HAP-1 (cell line): ENCODE measurements around the gene NLGN1.

ENCODE experiments used
- DNase-seq, 2 experiments: peaks; one replicate each; pipeline ENCODE4 v3.0.0-alpha.2; 2016 to 2020; ENCODE audit warnings: low spot score in 2 of 2
- H3K27me3 ChIP-seq: fragments of 250-450 bp; sonication (Bioruptor Pico); 2 replicates; pipeline ENCODE4 v1.5.1; 2020; ENCODE audit warnings: low read depth, mild to moderate bottlenecking, moderate library complexity
- H3K36me3 ChIP-seq: fragments of 250-450 bp; sonication (Bioruptor Pico); replicated peaks from 2 replicates; pipeline ENCODE4 v1.5.1; 2020; ENCODE audit warnings: mild to moderate bottlenecking
- H3K4me1 ChIP-seq: fragments of 250-450 bp; sonication (Bioruptor Pico); 2 replicates; pipeline ENCODE4 v1.5.1; 2020; ENCODE audit warnings: mild to moderate bottlenecking
- H3K4me3 ChIP-seq: fragments of 250-450 bp; sonication (Bioruptor Pico); 2 replicates; pipeline ENCODE4 v1.5.1; 2020; ENCODE audit warnings: mild to moderate bottlenecking, moderate library complexity
- H3K9me3 ChIP-seq: fragments of 250-450 bp; sonication (Bioruptor Pico); 2 replicates; pipeline ENCODE4 v1.5.1; 2020; ENCODE audit warnings: mild to moderate bottlenecking, moderate library complexity
- in situ Hi-C: fragments of 300-500 bp; cut with MboI; formaldehyde crosslinking; loops from 3 replicates; pipeline ENCODE4 v1.14.3; 2020; ENCODE audit warnings: low sequenced_read_pairs, inconsistent platforms, mixed read lengths

Gene NLGN1

GRCh38 chr3:174310475-174310983, 913.0 kb downstream of the NLGN1 start:
- no peaks in the 10 kb centered on the region for H3K27me3 ChIP-seq
- H3K4me3 ChIP-seq, result no peak overlapping the region
- no peaks in the 10 kb centered on the region for H3K4me1 ChIP-seq
- no peaks in the 10 kb centered on the region for H3K36me3 ChIP-seq
- DNase-seq, result no peak
- in situ Hi-C loops, result no loop called here
- no peaks in the 10 kb centered on the region for H3K9me3 ChIP-seq

- no peak for DNase-seq
- in situ Hi-C loops, result no loop called here
- H3K4me1 ChIP-seq, result peaks cover 12% of the 10 kb centered on the region
Observed at GRCh38 chr3:174315225-174315624, 917.7 kb downstream of the NLGN1 start.

GRCh38 chr3:174317005-174317404, 919.5 kb downstream of the NLGN1 start:
- H3K4me1 ChIP-seq, result peaks cover 12% of the 10 kb centered on the region
- no peaks in the 10 kb centered on the region; the same call in 1 of the 2 replicates for H3K9me3 ChIP-seq
- no peaks in the 10 kb centered on the region for H3K36me3 ChIP-seq
- H3K4me3 ChIP-seq, result no peak overlapping the region
- no peaks in the 10 kb centered on the region for H3K27me3 ChIP-seq
- in situ Hi-C loops, result no loop called here
- no peak for DNase-seq

More at GRCh38 chr3:174315225-174315624, 917.7 kb downstream of the NLGN1 start:
- H3K36me3 ChIP-seq, result no peaks in the 10 kb centered on the region
- no peaks in the 10 kb centered on the region for H3K9me3 ChIP-seq
- no peak overlapping the region for H3K4me3 ChIP-seq
- no peaks in the 10 kb centered on the region for H3K27me3 ChIP-seq

GRCh38 chr3:174318181-174318580, 920.6 kb downstream of the NLGN1 start:
- Histone ChIP-seq H3K9me3 (no peaks in the 10 kb centered on the region; the same call in 1 of the 2 replicates), H3K27me3 (no peaks in the 10 kb centered on the region), H3K4me1 (peaks cover 12% of the 10 kb centered on the region), H3K36me3 (no peaks in the 10 kb centered on the region), H3K4me3 (no peak overlapping the region)
- no peak for DNase-seq
- in situ Hi-C loops, result no loop called here

GRCh38 chr3:174321548-174321947, 924.0 kb downstream of the NLGN1 start:
- Histone ChIP-seq H3K36me3 (no peaks in the 10 kb centered on the region), H3K4me1 (peaks cover 12% of the 10 kb centered on the region), H3K27me3 (no peaks in the 10 kb centered on the region), H3K9me3 (no peaks in the 10 kb centered on the region; the same call in 1 of the 2 replicates), H3K4me3 (no peak overlapping the region)
- in situ Hi-C loops, result no loop called here
- DNase-seq, result no peak

GRCh38 chr3:174322789-174323188, 925.2 kb downstream of the NLGN1 start:
- Histone ChIP-seq H3K27me3 (no peaks in the 10 kb centered on the region), H3K9me3 (no peaks in the 10 kb centered on the region; the same call in 1 of the 2 replicates), H3K36me3 (no peaks in the 10 kb centered on the region), H3K4me3 (no peak overlapping the region), H3K4me1 (peaks cover 12% of the 10 kb centered on the region)
- DNase-seq, result no peak
- in situ Hi-C loops, result no loop called here

- Histone ChIP-seq H3K9me3 (no peaks in the 10 kb centered on the region; the same call in 1 of the 2 replicates), H3K4me3 (no peak overlapping the region), H3K36me3 (no peaks in the 10 kb centered on the region), H3K27me3 (no peaks in the 10 kb centered on the region), H3K4me1 (no peaks in the 10 kb centered on the region)
- DNase-seq, result no peak
- in situ Hi-C loops, result no loop called here
Observed at GRCh38 chr3:174325171-174325570, 927.6 kb downstream of the NLGN1 start.

GRCh38 chr3:174325834-174326700, 928.5 kb downstream of the NLGN1 start:
- in situ Hi-C loops, result no loop called here
- Histone ChIP-seq H3K36me3 (no peaks in the 10 kb centered on the region), H3K4me1 (no peaks in the 10 kb centered on the region), H3K9me3 (no peaks in the 10 kb centered on the region; the same call in 1 of the 2 replicates), H3K4me3 (no peak overlapping the region), H3K27me3 (no peaks in the 10 kb centered on the region)
- no peak for DNase-seq

- H3K4me3 ChIP-seq, result no peak overlapping the region
- H3K36me3 ChIP-seq, result no peaks in the 10 kb centered on the region
- peaks cover 9% of the 10 kb centered on the region for H3K4me1 ChIP-seq
- no peaks in the 10 kb centered on the region for H3K27me3 ChIP-seq
- H3K9me3 ChIP-seq, result no peaks in the 10 kb centered on the region
- DNase-seq, result no peak
- in situ Hi-C loops, result no loop called here
Observed at GRCh38 chr3:174329321-174329720, 931.8 kb downstream of the NLGN1 start.

- H3K9me3 ChIP-seq, result no peaks in the 10 kb centered on the region
- in situ Hi-C loops, result no loop called here
- no peak for DNase-seq
Observed at GRCh38 chr3:174330303-174330702, 932.8 kb downstream of the NLGN1 start.

GRCh38 chr3:174331095-174331800, 933.7 kb downstream of the NLGN1 start:
- Histone ChIP-seq H3K36me3 (no peaks in the 10 kb centered on the region), H3K4me1 (peaks cover 9% of the 10 kb centered on the region), H3K4me3 (no peak overlapping the region), H3K27me3 (no peaks in the 10 kb centered on the region), H3K9me3 (no peaks in the 10 kb centered on the region)
- in situ Hi-C loops, result no loop called here
- no peak for DNase-seq

More at GRCh38 chr3:174330303-174330702, 932.8 kb downstream of the NLGN1 start:
- Histone ChIP-seq H3K4me1 (peaks cover 9% of the 10 kb centered on the region), H3K36me3 (no peaks in the 10 kb centered on the region), H3K27me3 (no peaks in the 10 kb centered on the region), H3K4me3 (no peak overlapping the region)

GRCh38 chr3:174332391-174332790, 934.8 kb downstream of the NLGN1 start:
- Histone ChIP-seq H3K27me3 (no peaks in the 10 kb centered on the region), H3K4me3 (no peak overlapping the region), H3K36me3 (no peaks in the 10 kb centered on the region), H3K9me3 (no peaks in the 10 kb centered on the region), H3K4me1 (peaks cover 9% of the 10 kb centered on the region)
- in situ Hi-C loops, result no loop called here
- no peak for DNase-seq

GRCh38 chr3:174333640-174334039, 936.1 kb downstream of the NLGN1 start:
- H3K4me1 ChIP-seq, result peaks cover 9% of the 10 kb centered on the region
- H3K9me3 ChIP-seq, result no peaks in the 10 kb centered on the region
- H3K4me3 ChIP-seq, result no peak overlapping the region
- DNase-seq, result no peak
- H3K27me3 ChIP-seq, result no peaks in the 10 kb centered on the region
- H3K36me3 ChIP-seq, result no peaks in the 10 kb centered on the region
- in situ Hi-C loops, result no loop called here

- no peak for DNase-seq
- Histone ChIP-seq H3K36me3 (no peaks in the 10 kb centered on the region), H3K4me1 (peaks cover 9% of the 10 kb centered on the region), H3K9me3 (no peaks in the 10 kb centered on the region), H3K4me3 (no peak overlapping the region), H3K27me3 (no peaks in the 10 kb centered on the region)
- in situ Hi-C loops, result no loop called here
Observed at GRCh38 chr3:174334111-174334510, 936.6 kb downstream of the NLGN1 start.
